NK-92 treated with Interleukin-12 subunit alpha and Interleukin-12 subunit beta, amount 100 ng/mL, for 24 hours (cell line): ENCODE data around the gene HOXA3.

Experiments used
- DNase-seq: peaks from one replicate; lab custom pipeline; 2025; lab: John Stamatoyannopoulos, UW

Gene HOXA3

GRCh38 chr7:27189295-27189996 lies 37.1 kb upstream of the HOXA3 start:
- no peak for DNase-seq

GRCh38 chr7:27188386-27189294 lies 36.3 kb upstream of the HOXA3 start:
- DNase-seq: no peak

GRCh38 chr7:27187475-27188385 lies 35.3 kb upstream of the HOXA3 start:
- DNase-seq: no peak

GRCh38 chr7:27186668-27187474 lies 34.5 kb upstream of the HOXA3 start:
- DNase-seq: no peak

DNA sequence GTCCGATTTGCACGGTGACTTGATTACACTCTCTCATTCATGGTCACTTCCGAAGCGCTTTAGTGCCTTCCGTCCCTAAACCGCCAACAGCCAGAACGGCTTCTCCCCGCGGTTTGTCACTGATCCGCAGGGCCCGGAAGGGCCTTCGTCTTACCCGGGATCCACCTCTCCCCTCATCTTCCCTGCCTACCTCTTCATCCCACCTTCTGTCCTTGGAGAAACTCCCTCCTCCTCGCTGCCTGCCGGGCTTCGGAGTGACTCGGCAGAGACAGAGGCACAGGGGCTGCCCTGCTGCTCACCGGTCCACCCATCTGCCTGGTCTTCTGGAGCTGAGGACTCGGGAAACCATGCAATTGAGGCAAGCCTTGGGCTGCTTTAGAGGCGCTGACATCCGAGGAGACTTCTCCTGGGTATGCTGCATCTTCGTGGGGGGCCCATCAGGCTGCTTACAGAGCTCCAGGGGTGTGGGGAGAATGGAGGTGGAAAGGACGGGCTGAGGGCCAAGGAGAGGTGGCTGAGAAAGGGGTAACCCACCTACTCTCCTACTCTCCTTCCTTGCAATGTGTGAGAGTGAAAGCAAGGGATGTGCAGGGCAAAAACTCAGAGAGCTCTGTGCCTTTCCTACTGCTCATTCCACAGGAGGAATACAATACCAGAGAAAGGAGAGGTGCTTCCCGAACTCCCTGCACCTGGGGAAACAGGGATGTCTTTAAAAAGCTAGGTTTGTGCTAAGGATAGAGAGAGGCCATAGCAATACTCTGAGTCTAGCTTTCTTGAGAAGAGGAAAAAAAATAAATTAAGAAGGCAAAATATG lies 33.7 kb upstream of the HOXA3 start:
- no peak for DNase-seq

- no peak for DNase-seq
These were observed 32.9 kb upstream of the HOXA3 start, which contains the start of gene HOXA11 for GRCh38 chr7:27185013-27185853. Gene HOXA11 (minus strand): TSS chr7:27185232. CDS start chr7:27185144, 88 bp downstream.

GRCh38 chr7:27184337-27185012 lies 32.1 kb upstream of the HOXA3 start:
- DNase-seq: peak; percentile 31

- no peak for DNase-seq
These were observed 31.4 kb upstream of the HOXA3 start for GRCh38 chr7:27183682-27184336.

- no peak for DNase-seq
These were observed 30.7 kb upstream of the HOXA3 start for GRCh38 chr7:27182861-27183681.

DNA sequence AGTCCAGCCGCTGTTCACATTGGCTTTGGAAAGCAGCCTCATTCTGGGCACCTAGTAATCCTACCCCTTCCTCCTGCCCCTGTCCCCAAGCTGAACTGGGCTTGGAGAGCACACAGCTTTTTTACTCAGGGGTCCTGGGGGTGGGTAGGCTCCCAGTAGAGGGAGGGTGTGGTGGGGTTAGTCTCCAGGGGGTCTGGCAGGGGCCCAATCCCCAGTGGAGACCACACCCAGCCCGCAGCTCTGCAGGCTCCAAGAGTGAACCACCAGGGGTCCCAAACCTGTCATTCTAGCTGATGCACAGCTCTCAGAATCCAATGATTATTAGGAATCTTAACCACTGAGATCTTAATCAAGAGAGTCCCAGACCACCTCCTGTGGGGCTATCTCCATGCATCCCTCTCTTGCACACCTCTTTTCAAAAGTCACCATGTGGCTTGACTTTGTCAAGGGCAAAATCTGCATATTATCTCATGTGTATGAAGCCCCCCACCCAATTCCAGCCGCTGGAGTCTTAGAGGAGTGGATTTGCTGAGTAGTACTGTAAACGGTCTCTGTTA lies 30.0 kb upstream of the HOXA3 start:
- DNase-seq: no peak

DNA sequence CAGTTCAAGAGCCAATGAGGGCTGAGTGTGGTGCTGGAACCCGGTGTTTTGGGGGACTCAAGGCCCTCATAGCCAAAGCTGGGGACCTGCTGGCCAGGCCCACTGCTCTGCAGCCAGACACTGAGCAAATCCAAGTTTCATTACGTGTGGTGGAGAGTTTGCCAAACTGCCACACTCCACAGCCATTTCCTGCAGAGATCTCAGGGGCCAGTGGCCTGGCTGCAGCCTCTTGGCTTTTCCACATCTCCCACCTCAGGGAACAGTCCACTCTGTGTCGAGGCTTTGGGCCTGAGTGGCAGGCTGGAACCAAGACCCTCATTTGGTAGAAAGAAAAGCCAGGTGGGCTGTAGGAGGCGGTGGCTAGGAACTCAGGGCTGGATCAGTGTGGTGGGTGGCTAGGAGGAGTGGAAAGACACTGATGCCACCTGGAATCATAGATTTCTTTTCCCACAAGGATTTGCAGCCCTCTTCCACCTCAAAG lies 29.5 kb upstream of the HOXA3 start:
- no peak for DNase-seq

DNA sequence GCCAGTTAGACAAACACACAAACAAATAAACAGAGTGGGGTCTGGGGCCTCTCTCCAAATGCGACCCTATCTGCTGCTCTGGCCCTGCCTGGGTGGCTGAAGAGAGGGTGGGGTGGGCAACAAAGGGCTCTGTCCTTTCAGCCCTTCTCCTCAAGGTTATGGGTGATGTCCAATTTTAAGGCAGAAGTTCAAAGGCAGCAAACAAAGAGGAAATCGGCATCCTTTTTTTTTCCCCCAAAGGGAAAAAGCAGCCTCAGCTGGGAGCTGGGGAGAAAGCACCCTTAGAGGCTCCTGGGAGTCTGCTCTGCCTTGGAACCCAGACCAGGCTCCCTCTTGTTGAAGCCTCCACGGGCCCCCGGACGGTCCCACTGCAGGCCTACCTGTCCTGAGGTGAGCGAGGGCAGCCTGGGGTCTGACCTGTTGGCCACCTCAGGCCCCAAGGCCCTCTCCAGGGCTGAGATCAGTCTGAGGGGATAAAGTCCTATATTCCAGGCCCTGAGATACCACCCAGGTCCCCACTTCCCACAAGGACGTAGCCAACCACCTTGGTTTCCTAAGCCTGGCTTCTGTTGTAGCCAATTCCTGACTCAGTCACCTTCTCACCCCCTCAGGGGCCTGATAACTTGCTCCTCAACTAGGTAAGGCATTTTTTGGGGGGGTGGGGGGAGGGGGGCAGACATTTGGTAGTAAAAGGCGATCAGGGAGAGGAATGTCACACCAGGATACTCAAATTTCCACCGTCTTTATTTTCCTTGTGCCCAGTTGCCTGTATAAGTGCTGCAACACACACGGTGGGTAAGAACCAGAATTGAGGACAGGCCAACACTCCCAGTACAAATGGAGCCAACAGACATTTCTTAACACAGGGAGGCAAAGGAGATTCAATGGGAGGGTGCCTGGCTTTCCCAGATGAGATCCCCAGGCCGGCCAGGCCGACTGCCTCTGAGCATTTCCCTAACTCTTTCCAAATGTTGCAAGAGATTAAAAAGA lies 28.3 kb upstream of the HOXA3 start:
- no peak for DNase-seq

DNA sequence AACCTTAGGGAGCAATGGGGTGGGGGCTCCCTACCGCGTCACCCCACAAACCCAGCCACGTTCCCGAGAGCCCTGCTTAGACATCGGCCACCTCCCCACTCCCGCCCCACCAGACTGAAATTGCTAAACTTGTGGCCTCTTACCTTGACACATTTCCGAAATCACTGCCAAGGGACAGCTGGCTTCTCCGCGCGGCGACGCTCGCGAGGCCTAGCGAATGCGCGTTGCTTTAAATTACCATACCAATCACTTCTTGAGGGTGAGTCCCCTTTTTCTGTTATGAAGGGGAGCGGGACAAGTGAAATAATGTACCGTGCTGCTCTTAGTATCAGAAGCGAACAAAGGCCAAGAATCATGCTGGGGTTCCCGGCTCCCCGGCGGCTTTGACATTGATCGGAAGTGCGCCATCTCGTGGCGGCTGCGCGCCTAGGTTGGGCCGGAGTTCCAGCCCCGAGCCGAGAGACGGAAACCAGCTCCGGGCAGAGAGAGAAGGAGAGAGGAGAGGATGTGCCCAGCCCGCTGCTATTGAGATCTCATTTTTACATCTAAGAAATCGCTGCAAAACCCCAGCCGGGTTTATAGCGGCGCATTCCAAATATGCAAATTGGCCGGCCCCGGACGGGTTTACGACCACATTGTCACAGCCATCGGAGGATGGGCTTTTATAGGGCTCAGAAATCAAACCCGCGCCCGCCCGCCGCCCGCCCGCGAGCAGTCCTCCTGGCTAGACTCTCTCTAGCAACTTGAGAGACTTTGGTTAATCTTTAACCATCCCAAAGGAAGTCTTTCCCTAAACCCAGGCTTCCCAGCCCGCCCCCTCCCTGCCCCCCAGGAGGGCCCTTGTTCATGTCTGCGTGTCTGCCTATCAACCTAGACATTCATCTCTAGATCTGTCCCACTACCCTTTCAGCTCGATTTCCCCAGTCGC lies 27.4 kb upstream of the HOXA3 start:
- peak; percentile 33 for DNase-seq

DNA sequence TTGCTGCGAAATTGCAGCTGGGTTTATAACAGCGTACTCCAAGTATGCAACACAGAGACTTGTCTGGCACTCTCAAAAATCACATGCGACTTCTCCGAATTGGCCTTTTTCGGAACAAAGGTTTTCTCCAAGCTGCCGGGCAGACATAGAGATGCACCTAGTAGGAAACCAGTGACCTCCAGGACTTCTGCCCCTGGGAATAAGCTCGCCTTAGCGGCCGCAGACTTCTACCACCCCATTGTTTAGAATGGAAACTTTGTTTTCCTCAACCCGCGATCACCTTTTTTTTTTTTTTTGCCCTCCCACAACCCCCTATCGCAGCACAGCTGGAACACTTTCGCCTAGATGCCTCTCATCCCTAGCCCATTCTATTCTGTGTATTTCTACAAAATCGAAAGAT lies 26.6 kb upstream of the HOXA3 start:
- no peak for DNase-seq

- DNase-seq: no peak
These were observed 26.0 kb upstream of the HOXA3 start for GRCh38 chr7:27178366-27178765.
